ENCODE results near the gene GLRA3.

DNA sequence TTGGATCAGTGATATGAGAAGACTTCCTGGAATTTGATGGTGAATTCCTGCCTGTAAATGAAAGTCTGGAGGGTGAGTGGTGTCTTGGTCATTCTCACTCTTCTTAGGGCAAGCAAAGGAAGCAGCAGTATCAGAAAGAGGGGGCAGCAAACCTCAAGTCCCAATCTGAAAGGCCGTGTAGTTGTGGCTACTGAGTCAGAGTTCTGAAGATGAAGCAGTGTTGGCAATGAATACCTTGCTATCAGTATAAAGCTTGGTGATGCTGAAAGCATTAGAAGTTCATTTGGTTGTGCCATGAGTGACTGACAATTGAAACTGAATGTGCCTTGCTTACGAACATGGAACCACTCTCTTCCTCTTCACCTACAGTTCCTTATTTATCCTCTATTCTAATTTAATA is 35.0 kb upstream of the GLRA3 start:
- TF ChIP-seq, protein P1, sequence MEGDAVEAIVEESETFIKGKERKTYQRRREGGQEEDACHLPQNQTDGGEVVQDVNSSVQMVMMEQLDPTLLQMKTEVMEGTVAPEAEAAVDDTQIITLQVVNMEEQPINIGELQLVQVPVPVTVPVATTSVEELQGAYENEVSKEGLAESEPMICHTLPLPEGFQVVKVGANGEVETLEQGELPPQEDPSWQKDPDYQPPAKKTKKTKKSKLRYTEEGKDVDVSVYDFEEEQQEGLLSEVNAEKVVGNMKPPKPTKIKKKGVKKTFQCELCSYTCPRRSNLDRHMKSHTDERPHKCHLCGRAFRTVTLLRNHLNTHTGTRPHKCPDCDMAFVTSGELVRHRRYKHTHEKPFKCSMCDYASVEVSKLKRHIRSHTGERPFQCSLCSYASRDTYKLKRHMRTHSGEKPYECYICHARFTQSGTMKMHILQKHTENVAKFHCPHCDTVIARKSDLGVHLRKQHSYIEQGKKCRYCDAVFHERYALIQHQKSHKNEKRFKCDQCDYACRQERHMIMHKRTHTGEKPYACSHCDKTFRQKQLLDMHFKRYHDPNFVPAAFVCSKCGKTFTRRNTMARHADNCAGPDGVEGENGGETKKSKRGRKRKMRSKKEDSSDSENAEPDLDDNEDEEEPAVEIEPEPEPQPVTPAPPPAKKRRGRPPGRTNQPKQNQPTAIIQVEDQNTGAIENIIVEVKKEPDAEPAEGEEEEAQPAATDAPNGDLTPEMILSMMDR (IDR thresholded peaks at IDR 0.05; ENCODE audit: extremely low read depth in 1 of 2, insufficient read depth in 1 of 2, low read depth in 1 of 2, low read length in 2 of 2), result no peak
- TF ChIP-seq EZH2 (IDR thresholded peaks at IDR 0.05; ENCODE audit: borderline replicate concordance, low read depth, low read length, severe bottlenecking), result no peak
